NB4 (cell line): ENCODE data around the gene COG3.

Experiments used
- CTCF ChIP-seq: IDR thresholded peaks from one replicate; pipeline ENCODE4 v1.5.1; 2012; ENCODE audit warnings: low read depth, low read length
- POLR2A ChIP-seq: IDR thresholded peaks from 2 replicates; pipeline ENCODE4 v1.6.1; 2011; ENCODE audit warnings: mild to moderate bottlenecking; ENCODE audit not compliant: insufficient read length; ENCODE audit errors: extremely low read depth
- TF ChIP-seq, protein P1 (sequence below): IDR thresholded peaks from 2 replicates; pipeline ENCODE4 v1.6.1; 2011; ENCODE audit warnings: low read depth, low read length

- TF ChIP-seq CTCF (no peak), POLR2A (no peak)
- TF ChIP-seq, protein P1, sequence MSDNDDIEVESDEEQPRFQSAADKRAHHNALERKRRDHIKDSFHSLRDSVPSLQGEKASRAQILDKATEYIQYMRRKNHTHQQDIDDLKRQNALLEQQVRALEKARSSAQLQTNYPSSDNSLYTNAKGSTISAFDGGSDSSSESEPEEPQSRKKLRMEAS, result no peak
Observed at GRCh38 chr13:45538382-45538781, 73.6 kb downstream of the COG3 start.
